ENCODE data around the gene PRRT4.

GRCh38 chr7:128357217-128357613 is 4.3 kb downstream of the PRRT4 start:
- TF ChIP-seq MAX (IDR thresholded peaks at IDR 0.05) (no peak), CTCF (IDR thresholded peaks at IDR 0.05; ENCODE audit: low read depth, low read length, missing input control) (no peak), GABPA (IDR thresholded peaks at IDR 0.05 in 1 of 2, conservative IDR thresholded peaks at IDR 0.05 in 1 of 2) (no peak), SP1 (IDR thresholded peaks at IDR 0.05) (no peak), REST (IDR thresholded peaks at IDR 0.05) (no peak), JUND (IDR thresholded peaks at IDR 0.05) (no peak), YY1 (IDR thresholded peaks at IDR 0.05) (no peak), ZBTB33 (IDR thresholded peaks at IDR 0.05) (no peak), EGR1 (IDR thresholded peaks at IDR 0.05; ENCODE audit: low read depth in 2 of 2) (no peak)

Data from liver (tissue), 3 donors.